ENCODE data around the gene SLC13A3. TPM values are rescaled to one million over a fixed set of nuclear protein-coding genes. Genes with fewer than 3 reads are reported as not detected.

Gene SLC13A3
- total RNA-seq, 4 donors from 2014 or later, result 5.7 to 11.6 (median 9.3) TPM

DNA sequence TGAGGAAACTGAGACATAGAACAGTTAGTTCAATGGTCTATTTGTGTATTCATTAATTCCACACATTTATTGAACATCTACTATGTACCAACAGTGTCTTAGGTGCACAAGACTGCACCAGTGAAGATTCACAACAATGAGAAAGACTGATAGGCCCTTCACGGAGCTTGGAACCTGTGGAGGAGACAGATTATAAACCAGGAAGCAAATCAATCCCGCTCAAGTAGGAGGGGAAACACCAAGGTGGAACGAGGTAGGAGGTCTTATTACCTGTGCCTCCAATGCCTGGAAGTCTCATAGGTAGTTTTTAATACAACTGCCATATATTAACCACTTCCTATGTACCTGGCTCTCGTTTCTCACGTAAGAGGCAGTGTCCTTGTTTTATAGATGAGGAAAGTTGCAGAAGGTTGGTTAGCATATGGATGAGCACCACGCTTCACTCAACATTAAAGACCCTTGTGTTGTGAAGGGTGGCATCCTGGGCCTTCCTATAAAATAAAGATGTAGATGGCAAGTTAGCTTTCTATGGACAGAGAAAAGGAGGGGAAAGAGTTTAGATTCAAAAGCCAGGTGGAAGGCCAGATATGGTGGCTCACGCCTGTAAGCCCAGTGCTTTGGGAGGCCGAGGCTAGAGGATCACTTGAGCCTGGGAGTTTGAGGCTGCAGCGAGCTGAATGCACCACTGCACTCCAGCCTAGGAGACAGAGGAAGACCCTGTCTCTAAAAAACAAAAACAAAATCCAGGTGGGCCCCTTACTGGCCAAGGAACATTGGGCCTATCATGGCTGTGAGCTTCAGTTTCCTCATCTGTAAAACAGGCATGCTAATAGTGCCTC lies 45.1 kb downstream of the SLC13A3 start:
- Histone ChIP-seq H3K27me3 (no peaks in the 10 kb centered on the region), H3K4me1 (no peaks in the 10 kb centered on the region), H3K4me3 (no peak overlapping the region), H3K36me3 (peaks cover 0 to 6% (median 0%) of the 10 kb centered on the region in 3 donors), H3K27ac (no peak overlapping the region), H3K9me3 (peaks cover 0 to 5% (median 0%) of the 10 kb centered on the region in 4 donors)
- TF ChIP-seq EP300 (IDR thresholded peaks at IDR 0.05) (no peak), POLR2A (IDR thresholded peaks at IDR 0.05) (no peak)
- TF ChIP-seq, protein P1, sequence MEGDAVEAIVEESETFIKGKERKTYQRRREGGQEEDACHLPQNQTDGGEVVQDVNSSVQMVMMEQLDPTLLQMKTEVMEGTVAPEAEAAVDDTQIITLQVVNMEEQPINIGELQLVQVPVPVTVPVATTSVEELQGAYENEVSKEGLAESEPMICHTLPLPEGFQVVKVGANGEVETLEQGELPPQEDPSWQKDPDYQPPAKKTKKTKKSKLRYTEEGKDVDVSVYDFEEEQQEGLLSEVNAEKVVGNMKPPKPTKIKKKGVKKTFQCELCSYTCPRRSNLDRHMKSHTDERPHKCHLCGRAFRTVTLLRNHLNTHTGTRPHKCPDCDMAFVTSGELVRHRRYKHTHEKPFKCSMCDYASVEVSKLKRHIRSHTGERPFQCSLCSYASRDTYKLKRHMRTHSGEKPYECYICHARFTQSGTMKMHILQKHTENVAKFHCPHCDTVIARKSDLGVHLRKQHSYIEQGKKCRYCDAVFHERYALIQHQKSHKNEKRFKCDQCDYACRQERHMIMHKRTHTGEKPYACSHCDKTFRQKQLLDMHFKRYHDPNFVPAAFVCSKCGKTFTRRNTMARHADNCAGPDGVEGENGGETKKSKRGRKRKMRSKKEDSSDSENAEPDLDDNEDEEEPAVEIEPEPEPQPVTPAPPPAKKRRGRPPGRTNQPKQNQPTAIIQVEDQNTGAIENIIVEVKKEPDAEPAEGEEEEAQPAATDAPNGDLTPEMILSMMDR (IDR thresholded peaks at IDR 0.05), result no peak
- no peak for DNase-seq (ENCODE audit: low spot score in 2 of 2)
- WGBS, 2 donors, result 89 to 90% methylated on average over 9 of the region's 9 CpGs

DNA sequence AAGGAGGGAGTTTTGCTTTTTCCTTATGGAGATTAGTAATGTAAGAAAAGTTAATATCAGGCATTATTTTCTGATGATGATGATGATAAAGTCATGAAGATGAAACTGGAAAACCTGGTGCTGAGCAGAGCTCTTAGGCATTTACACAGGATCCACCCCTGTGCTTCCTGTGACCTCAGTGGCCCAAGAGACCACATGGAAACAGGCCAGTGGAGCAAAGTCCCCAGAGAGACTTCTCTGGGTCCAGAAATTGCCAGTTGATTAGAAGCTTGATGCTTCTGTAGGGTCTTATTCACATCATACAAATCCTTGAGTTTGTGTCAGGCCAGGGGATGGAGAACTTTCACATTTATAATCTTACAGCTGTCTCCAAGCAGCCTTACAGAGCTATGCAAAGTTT lies 46.1 kb downstream of the SLC13A3 start:
- H3K27me3 ChIP-seq, result no peaks in the 10 kb centered on the region
- DNase-seq (ENCODE audit: low spot score in 2 of 2), result no peak
- TF ChIP-seq POLR2A (IDR thresholded peaks at IDR 0.05) (no peak), EP300 (IDR thresholded peaks at IDR 0.05) (no peak)
- TF ChIP-seq, protein P1 (IDR thresholded peaks at IDR 0.05), result no peak
- H3K4me3 ChIP-seq, result no peak overlapping the region
- H3K27ac ChIP-seq, result no peak overlapping the region
- no peaks in the 10 kb centered on the region for H3K9me3 ChIP-seq
- H3K4me1 ChIP-seq, result no peaks in the 10 kb centered on the region
- H3K36me3 ChIP-seq, result peaks cover 0 to 6% (median 0%) of the 10 kb centered on the region in 3 donors

DNA sequence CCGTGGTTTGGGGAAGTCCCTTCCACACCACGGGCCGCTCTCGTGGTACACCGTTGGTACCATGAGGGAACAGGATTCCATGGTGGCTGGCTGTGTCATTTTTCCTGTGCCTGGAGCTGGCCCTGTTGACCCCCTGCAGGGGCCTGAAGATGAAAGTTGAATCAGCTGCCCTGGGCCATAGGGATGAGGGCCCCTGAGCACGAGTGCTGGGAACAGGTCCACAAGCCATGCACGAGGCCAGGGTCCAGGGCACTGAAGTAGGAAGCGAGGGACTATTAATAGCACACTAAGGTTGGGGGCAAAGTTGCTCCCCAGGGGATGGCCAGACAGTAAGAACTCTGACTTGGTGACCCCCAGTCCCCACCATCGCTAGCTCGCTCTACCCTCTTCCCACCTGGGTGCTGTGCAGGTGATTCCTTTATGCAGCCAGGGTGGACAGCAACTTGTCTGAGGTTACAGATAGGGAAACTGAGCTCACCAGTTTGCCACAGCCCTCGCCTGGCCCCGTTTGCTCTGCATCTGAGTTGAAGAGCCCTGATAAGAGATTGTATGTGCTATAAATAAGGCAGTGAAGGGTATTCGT lies 46.6 kb downstream of the SLC13A3 start:
- no peaks in the 10 kb centered on the region for H3K9me3 ChIP-seq

DNA sequence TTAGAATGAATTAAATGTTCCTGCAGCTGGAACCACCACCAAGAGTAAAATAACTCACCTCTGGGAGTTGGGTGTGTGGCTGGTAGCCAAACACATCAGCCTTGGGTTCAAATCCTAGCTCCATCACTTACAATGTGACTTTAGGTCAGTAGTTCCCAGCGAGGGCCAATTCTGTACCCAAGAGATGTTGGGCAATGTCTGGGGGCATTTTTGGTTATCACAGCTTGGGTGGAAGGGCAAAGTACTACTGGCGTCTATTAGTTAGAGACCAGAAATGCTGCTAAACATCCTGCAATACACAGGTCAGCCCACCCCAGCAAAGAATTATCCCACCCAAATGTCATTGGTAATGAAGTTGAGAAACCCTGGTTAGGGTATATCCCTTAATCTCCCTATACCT lies 48.8 kb downstream of the SLC13A3 start:
- no peak for DNase-seq (ENCODE audit: low spot score in 2 of 2)
- Histone ChIP-seq H3K27ac (no peak overlapping the region), H3K36me3 (peaks cover 0 to 6% (median 0%) of the 10 kb centered on the region in 3 donors), H3K27me3 (no peaks in the 10 kb centered on the region), H3K4me3 (no peak overlapping the region), H3K9me3 (no peaks in the 10 kb centered on the region), H3K4me1 (no peaks in the 10 kb centered on the region)
- TF ChIP-seq, protein P1 (IDR thresholded peaks at IDR 0.05), result no peak
- TF ChIP-seq EP300 (IDR thresholded peaks at IDR 0.05) (no peak), POLR2A (IDR thresholded peaks at IDR 0.05) (no peak)
- 85 to 91% methylated on average over 2 of the region's 2 CpGs for WGBS, 2 donors

More for the DNA sequence above, 46.6 kb downstream of the SLC13A3 start:
- 85 to 87% methylated on average over 12 to 13 of the region's 13 CpGs for WGBS, 2 donors
- no peaks in the 10 kb centered on the region for H3K4me1 ChIP-seq
- H3K36me3 ChIP-seq, result peaks cover 0 to 2% (median 0%) of the 10 kb centered on the region in 3 donors
- H3K27ac ChIP-seq, result no peak overlapping the region
- no peak for DNase-seq (ENCODE audit: low spot score in 2 of 2)
- no peak overlapping the region for H3K4me3 ChIP-seq
- H3K27me3 ChIP-seq, result no peaks in the 10 kb centered on the region
- TF ChIP-seq POLR2A (IDR thresholded peaks at IDR 0.05), result no peak
- TF ChIP-seq EP300 (IDR thresholded peaks at IDR 0.05), result no peak
- TF ChIP-seq, protein P1 (IDR thresholded peaks at IDR 0.05), result no peak

DNA sequence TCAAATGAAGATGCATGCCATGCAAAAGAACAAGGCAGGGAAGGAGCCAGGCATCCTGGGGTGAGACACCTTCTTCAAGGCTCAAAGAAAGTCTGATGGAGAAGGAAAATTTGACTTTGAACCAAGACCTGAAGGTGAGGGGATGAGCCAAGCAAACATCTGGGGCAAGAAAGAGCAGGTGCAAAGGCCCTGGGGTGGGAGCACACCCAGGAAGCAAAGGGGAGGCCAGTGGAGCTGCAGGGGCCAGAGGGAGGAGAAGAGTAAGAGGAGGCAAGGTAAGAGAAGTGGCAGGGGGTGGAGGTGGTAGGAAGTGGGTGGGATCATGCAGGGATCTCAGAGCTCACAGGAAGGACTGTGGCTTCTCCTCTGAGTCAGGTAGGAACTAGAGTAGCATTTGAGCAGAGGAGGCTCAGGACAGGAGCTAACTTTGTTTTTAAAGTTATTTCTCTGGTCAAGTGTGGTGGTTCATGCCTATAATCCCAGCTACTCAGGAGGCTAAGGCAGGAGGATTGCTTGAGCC lies 49.6 kb downstream of the SLC13A3 start:
- no peak for DNase-seq (ENCODE audit: low spot score in 2 of 2)
- peaks cover 0 to 6% (median 0%) of the 10 kb centered on the region in 3 donors for H3K36me3 ChIP-seq
- no peak overlapping the region for H3K27ac ChIP-seq
- no peaks in the 10 kb centered on the region for H3K4me1 ChIP-seq
- TF ChIP-seq EP300 (IDR thresholded peaks at IDR 0.05), result no peak
- TF ChIP-seq POLR2A (IDR thresholded peaks at IDR 0.05), result no peak
- H3K9me3 ChIP-seq, result no peaks in the 10 kb centered on the region
- no peak overlapping the region for H3K4me3 ChIP-seq
- H3K27me3 ChIP-seq, result no peaks in the 10 kb centered on the region

Measured in tibial nerve (tissue), 4 donors.